Pons (tissue), 1 donor: ENCODE data around the gene RD3L.

Experiments
- DNase-seq: peaks from one replicate; pipeline ENCODE4 v3.0.0-alpha.2; 2016; ENCODE audit warnings: low spot score

Gene RD3L

DNA sequence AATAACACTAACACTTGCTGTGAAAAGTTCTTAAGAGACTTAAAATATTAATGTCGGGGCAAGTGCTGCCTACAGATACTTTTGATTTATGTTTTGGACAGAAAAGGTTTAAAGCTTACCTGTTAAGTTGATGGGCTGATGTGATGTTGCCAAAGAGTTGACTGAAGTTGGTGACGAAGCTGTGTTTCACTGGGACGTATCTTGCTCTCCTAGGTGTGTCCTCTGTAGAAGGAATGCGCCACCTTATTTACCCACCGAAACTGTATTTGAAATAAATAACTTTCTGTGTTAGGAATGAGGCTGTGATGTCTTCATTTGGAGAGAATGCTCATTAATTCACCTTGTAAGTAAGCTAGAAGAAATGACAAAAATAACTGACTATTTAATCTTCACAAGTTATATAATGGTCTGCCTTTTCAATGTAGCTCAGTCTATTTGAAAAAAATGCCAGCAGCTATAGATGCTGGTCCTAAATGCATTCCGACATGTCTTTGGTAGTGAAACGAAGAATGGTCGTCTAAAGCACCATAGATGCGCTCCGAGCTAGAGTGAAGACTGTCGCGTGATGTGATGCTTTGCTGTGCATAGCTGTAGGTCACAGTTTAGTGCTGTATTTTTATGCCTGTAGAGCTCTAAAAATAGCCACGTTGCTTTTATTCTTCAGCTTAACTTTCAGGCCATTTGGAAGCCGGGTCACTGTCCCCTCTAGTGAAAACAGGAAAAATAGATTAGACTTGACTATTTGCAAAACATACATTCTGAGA, at the start of gene RD3L:
Gene RD3L, minus strand, starts transcription at position 557 of the 764 bp plus-strand sequence. CDS start 834 bp downstream, outside the sequence.
- no peak for DNase-seq

DNA sequence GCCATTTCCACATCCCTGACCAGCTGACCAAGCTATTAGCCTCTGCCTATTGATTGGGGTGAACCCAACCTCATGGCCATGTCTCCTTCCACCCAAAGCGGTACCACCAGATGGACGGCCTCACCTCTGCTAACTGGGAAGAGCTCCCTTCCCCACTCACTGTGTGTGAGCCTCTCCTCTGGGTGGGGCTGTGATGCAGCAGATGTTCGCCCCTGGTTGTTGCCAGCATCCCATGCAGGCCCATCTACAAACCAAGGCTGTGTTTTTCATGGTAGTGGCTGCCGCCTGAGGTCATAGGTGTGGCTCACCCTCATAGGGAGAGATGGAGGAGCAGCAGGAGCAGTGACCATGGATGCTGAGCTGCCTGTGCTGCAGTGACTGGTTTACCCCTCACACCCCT, 47.6 kb upstream of the RD3L start:
- no peak for DNase-seq

DNA sequence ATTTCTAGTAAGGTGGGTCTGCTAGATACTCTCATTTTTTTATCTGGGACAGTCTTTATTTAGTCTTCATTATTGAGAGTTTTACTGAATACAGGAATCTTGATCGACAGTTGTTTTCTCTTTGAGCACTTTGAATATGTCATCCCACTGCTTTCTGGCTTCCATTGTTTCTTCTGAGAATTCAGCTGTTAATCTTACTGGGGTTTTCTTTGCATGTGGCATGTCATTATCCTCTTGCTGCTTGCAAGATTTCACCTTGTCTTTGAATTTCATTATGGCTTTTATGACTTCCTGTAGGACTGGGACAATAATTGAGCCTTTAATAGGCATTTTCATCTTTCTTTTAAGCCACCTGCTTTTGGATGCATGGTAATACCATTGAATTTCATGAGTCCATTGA, 46.7 kb upstream of the RD3L start:
- DNase-seq = no peak

DNA sequence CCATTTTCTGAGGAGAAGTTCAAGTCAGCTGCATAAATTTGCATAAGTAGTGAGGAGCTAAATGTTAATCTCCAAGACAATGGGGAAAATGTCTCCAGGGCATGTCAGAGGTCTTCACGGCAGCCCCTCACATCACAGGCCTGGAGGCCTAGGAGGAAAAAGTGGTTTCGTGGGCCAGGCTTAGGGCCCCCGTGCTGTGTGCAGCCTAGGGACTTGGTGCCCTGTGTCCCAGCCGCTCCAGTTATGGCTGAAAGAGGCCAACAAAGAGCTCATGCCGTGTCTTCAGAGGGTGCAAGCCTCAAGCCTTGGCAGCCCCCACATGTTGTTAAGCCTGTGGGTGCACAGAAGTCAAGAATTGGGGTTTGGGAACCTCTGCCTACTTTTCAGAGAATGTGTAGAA, 41.9 kb upstream of the RD3L start:
- DNase-seq = no peak

DNA sequence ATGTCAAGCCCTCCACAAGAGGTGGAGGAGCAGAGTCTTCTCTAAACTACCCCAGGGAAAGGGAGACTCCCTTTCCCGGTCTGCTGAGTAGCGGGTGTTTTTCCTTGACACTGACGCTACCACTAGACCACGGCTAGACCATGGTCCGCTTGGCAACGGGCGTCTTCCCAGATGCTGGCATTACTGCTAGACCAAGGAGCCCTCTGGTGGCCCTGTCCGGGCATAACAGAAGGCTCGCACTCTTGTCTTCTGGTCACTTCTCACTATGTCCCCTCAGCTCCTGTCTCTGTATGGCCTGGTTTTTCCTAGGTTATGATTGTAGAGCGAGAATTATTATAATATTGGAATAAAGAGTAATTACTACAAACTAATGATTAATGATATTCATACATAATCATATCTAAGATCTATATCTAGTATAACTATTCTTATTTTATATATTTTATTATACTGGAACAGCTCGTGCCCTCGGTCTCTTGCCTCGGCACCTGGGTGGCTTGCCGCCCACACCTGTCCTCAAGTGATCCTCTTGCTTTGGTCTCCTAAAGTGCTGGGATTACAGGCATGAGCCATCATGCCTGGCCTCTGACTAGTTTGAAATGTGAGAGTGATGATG, 38.4 kb upstream of the RD3L start:
- DNase-seq = peak; percentile 14

DNA sequence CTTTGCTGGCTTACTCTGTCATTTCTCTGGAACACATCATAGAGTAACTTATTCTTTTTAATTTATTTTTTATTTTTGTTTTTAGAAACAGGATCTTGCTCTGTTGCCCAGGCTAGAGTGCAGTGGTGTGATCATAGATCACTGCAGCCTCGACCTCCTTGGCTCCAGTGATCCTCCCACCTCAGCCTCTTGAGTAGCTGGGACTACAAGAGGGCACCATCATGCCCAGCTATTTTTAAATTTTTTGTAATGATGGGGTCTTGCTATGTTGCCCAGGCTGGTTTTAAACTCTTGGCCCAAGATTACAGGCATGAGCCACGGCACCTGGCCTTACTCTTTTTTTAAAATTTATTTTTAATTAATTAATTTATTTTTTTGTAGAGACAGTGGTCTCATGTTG, 32.2 kb upstream of the RD3L start:
- no peak for DNase-seq

DNA sequence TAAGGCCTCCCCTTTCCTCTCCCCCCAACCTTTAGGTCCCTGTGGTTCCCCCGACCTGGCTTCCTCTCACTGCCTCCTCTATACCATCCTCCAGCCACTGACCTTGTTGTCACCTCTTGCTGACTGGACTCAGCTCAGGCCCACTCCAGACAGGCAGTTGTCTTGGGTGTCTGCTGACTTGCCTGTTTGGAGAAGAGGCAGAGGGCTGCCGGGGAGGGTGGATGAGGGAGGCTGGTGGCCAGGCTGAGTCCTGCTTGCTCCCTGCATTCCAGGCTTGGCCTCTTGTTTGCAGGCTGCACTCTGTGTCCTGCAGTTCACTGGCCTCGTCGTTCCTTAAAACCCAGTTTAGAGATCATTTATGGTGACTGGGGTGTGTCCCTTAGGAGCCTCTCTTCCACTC, 31.0 kb upstream of the RD3L start:
- no peak for DNase-seq

DNA sequence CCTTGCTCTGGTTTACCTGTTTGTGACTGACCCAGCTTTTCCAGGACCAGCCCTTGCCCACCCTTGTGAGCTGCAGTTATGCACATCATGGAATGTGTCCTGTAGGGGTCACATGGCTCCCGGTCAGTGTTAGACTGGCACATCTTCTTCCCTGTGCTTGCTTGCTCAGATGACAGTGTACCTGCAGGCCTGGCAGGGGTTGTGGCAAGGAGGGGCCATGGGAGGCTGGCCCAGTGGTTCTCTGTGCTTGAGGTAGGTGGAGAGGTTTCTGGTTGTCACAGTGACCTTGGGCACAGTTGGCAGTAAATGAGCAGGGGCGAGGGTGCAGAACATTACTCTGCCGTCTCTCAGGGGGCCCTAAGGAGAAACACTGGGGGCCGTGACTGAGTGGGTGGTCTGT, 27.6 kb upstream of the RD3L start:
- DNase-seq = no peak

DNA sequence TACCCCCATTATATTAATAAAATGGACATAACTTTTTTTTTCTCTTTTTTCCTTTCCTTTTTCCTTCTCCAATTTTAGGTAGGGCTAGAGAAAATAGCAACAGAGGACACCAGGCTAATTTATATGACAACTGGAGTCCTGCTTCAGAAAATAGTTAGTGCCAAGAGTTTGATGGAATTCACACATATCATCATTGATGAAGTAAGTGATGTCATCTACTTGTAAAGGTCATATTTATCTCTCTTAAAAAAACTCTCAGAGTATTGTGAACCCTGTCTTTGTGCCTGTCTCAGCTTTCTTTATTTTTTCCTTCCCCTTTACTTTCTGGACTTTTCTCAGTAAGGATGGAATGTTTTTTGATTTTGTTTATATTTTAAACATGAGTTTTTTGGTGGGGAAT, 24.3 kb upstream of the RD3L start:
- DNase-seq = no peak

DNA sequence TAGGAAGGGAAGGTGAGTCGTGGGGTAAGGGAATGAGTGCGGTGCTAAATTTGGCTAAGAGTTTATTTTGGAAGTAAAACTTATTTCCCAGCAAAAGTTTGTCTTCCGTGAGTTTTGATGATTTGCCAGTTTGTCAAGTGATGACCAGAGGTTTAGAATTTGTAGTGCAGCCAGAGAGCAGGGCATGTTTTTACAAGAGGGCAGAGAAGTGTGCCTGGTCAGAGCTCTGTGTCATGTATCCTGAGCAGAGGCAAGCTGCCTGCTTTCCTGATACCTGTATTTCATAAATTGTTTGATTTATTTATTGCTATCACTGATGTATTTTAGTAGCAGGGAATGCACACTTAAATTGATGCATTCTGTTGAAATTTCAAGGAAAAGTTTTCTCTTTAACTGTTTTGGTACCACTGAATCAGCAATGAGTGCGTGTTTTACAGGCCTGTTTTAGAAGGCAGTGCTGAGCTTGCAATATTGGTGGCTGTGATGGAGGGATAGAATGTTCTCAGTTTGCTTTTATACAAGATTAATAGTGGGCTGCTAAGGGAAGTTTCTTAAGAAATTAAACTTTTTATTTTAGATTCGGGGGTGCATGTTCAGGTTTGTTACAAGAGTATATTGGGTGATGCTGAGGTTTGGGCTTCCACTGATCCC, 19.7 kb upstream of the RD3L start:
- no peak for DNase-seq

DNA sequence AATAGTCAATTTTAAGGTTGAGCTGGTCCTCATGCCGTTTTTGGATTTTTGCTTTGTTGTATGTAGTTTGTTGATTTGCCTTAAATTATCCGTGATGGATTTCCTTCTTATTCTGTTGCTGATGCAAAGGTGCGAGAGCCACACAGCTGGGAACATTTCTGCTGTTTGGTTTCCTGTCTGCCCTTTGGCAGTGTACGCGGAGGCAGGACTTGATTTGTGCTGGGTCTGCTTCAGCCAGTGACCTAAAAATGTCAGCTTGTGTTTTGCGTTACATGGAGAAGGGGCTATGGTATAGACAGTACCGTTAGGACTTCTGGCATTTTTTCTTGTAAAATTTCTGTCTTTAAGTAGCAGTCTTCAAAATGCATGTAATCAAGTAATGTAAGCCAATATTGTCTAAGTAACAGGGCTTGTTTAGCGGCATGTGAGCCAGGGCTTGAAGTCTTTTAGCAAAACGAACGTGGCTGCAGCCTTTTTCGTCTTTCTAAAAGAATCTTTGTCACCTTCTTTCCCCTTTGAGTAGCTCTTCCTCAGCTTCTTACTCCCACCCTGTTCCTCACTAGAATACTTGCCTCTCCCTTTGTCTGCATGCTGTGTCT, 18.2 kb upstream of the RD3L start:
- no peak for DNase-seq

DNA sequence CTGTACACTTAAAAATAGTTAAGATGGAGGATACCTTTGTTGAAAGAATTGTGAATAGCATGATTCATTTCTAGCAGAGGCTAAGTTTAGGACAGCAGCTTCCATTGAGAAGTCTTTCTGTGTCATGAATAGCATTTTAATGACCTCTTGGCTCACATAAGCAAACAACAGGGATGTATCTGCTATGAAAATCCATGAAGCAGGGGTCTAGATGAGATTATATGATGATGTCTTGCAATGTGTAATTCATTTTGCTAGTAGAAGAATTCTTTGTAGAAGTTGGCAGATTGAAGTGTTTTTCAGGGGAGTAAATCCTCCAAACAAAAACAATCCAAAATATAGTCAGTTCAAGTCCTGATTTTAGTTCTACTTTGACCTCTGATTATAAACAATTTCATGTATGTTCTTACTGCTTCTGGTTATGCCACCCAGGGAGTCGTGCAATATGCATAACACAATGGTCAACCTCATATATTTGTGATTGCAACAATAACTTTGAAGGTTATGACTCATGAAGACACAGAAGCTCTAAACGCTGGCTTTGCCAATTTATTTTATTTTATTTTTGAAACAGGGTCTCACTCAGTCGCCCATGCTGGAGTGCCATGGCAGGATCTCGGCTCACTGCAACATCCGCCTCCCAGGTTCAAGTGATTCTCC, 6.9 kb upstream of the RD3L start:
- DNase-seq = no peak

DNA sequence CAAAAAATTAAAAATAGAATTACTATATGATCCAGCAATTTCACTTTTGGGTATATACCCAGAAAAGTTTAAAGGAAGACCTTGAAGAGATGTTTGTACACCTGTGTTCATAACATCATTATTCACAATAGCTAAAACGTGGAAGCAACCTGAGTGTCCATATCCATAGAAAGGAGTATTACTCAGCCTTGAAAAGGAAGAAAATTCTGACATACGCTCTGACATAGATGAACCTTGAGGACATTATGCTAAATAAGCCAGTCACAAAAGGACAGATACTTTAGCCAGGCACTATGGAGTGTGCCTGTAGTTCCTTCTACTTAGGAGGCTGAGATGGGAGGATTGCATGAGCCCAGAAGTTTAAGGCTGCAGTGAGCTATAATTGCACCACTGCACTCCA, 6.1 kb upstream of the RD3L start:
- DNase-seq = no peak

DNA sequence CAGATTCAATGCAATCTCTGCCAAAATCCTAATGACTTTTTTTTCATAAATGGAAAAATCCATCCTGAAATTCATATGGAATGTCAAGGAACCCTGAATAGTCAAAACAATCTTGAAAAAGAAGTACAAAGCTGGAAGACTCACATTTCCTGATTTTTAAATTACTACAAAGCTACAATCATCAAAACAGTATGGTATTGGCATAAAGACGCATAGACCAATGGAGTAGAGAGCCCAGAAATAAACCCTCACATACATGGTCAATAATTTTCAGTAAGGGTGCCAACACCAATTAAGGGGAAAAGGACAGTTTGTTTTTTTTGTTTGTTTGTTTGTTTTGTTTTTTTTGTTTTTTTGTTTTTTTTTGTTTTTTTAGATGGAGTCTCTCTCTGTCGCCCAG, 4.6 kb upstream of the RD3L start:
- DNase-seq = no peak

DNA sequence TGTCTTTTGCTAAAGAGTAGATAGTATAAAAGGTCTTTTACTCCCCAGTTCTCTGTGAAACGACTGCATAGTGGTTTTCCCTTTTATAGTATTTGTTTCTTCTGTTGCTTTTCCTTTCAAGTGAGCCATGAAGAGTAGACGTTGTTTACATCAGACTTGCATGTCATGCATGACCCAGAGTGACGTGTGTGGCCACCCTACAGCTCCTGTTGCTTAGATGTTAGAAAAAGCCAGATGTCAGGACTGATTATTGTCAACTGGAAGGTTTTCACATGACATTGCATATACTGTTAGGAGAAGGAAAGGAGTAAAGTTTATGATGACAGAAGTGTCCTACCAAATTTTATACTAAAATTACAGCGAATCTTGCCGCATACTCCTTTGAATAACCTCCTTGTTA, 1.3 kb upstream of the RD3L start:
- no peak for DNase-seq

DNA sequence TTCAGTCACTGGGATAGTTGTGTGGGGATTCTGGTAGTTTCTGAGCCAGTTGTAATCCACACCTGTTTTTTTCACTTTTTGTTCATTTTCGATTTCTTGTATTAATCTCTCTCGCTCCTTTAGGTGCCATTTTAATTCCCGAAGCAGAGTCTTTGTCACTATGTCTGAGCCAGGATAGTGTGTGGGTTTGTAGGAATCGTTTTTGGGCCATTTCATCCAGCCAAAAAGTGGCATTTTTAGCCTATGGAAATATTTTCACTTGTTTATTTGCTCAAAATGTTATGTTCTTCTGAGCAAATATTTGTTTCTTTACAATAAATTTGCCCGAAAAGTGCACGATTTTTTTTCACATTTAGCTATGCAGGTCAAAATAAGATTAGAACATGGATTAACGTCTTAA, 867 bp downstream of the RD3L start:
- DNase-seq = no peak

DNA sequence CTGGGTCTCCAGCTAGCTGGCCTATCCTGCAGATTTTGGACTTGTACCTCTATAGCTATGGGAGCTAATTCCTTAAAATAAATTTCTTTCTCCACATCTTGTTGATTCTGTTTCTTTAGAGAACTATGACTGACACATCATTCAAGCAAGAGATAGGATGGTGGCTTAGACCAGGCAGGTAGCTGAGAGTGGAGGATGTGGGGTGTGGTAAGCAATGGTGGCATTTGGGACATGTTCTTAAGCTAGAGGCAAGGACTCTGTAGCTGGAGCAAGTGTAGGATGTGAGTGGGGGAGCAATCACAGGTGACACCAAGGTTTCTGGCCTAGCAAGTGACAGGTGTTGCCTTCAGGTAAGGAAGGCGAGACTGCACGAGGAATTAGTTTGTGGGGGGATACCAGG, 7.2 kb downstream of the RD3L start:
- DNase-seq = no peak

DNA sequence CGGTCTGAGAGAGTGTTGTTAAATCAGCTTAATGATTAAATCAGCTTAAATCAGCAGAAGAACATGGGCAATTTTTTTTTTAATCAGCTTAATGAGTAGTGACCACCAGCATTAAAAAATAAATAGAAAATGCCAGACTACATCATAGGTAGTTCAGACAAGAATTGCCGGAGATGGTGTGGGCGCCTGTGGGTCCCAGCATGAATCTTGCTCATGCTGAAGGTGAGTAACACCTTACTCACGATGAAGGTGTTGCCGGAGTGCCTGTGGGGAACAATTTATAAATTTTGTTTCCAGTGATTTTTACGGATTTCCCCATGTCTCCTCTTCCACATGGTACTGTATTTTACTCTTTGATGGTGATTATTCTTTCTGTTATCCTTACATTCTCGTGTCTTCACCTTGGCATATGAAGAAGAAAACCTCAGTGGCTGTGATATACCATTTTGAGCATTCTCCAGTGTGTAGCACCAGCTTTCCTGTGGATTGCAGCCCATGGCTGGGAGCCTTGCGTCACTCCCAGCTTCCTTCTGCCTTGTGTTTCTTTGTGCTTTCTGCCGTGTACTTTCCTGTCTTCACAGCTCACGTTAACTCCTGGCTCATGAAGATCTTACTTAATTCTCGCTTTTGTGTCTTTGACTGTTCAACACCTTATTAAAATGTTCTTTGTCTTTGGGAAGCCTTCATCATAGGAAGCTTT, 9.4 kb downstream of the RD3L start:
- DNase-seq = no peak

DNA sequence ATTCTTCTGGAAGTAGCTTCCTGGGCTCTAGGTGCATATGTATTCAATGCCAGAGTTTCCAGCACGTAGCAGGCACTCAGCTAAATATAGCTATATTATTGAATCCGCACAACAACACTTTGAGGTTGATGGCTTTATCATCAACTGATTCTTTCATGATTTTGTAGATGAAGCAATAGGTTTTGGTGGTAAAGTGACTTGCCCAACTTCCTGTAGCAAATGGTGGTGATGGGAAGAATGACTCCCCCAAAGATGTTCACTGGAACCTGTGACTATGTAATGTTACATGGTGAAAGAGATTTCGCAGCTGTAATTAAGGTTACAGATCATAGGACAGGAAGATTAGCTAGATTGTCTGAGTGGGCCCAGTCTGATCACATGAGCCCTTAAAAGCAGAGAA, 10.9 kb downstream of the RD3L start:
- no peak for DNase-seq

DNA sequence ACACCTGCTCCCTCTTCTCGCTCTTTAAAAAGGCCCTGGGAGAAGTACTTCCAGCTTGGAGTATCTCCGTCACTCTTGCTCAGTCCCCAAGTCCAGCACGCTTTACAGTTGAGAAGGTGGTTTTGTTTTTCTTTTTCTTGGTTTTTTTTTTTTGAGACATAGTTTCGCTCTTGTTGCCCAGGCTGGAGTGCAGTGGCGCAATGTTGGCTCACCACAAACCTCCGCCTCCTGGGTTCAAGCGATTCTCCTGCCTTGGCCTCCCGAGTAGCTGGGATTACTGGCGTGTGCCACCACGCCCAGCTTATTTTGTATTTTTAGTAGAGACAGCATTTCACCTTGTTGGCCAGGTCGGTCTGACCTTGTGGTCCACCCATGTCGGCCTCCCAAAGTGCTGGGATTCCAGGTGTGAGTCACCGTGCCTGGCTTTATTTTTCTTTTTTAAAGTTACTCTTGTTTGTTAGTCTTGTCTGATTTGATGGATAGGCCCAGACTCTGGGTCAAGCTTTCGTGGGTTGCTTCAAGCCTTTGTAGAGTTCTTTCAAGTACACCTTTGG, 12.2 kb downstream of the RD3L start:
- DNase-seq = no peak

DNA sequence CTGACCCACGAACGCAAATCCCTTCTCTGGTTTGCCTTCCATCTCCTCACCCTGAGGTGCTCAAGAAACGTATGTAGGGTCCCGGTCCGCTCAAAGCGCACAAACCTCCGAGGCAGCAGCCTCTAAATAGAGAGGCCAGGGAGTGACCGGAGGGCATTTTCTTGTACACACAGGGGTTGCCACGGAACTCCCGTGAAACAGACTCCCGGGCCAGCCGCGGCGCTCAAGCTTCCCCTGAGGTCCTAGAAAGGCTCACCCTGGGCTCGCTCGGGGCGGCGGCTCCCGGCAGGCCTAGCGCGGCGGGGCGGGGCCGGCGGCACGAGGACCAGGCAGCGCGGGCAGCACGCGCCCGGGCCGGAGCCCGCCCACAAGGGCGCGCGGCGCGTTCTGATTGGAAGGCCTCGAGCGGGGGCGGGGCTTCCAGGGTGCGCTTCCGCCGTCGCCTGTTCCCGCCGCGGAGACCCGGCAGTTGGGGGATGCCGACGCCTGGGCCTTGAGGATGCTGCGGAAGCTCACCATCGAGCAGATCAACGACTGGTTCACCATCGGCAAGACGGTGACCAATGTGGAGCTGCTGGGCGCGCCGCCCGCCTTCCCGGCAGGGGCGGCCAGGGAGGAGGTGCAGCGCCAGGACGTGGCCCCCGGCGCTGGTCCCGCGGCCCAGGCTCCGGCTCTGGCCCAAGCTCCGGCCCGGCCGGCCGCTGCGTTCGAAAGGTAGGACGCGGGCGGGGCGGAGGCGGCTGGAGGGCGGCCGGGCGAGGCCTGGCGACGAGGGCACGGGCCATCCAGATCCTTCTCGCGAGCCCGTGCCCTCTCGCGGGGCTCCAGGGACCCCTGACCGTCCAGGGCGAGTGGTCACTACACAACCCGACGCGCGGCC, 14.1 kb downstream of the RD3L start, which contains the start of gene TDRD9:
Gene TDRD9, plus strand, starts transcription at position 446 of the 880 bp plus-strand sequence. Its CDS starts 54 bp downstream, at position 500.
- no peak for DNase-seq
